ENCODE data around the gene TTC21B.

The TTC21B gene

GRCh38 chr2:165827921-165828276 lies 125.7 kb downstream of the TTC21B start:
- no peak for DNase-seq

- DNase-seq: no peak
These were observed 126.3 kb downstream of the TTC21B start for GRCh38 chr2:165827016-165827920.

GRCh38 chr2:165825041-165825440 lies 128.5 kb downstream of the TTC21B start:
- no peak for DNase-seq

All from T-helper 2 cell (primary cell).